K562 (cell line): ENCODE data around the gene LTA. TPM values are rescaled to one million over a fixed set of nuclear protein-coding genes. Genes with fewer than 3 reads are reported as not detected.

ENCODE experiments used
- CTBP1 ChIP-seq: fragments of 450-650 bp; IDR thresholded peaks from 2 replicates; pipeline ENCODE4 v1.6.1; 2016; ENCODE audit warnings: borderline replicate concordance
- ELF2 ChIP-seq: fragments of 250-450 bp; sonication (Bioruptor Pico); IDR thresholded peaks from 2 replicates; pipeline ENCODE4 v1.5.0; 2021; ENCODE audit warnings: mild to moderate bottlenecking
- ETV6 ChIP-seq, 3 experiments: fragments of 150-350 bp in 1 of 3; sonication (generic) in 1 of 3; formaldehyde crosslinking in 1 of 3; IDR thresholded peaks; 2 replicates each; pipeline versions ENCODE4 v1.6.1 to v1.8.0; 2014 to 2022; ENCODE audit warnings: borderline replicate concordance in 2 of 3, low read depth in 2 of 3, antibody characterized with exemption in 1 of 3, low read length in 1 of 3, mild to moderate bottlenecking in 1 of 3, missing genetic modification reagents in 1 of 3
- GATAD2B ChIP-seq: fragments of 450-650 bp; IDR thresholded peaks from 2 replicates; pipeline ENCODE4 v1.6.1; 2017; ENCODE audit warnings: mild to moderate bottlenecking, borderline replicate concordance
- KHSRP ChIP-seq: fragments of 450-650 bp; IDR thresholded peaks from 2 replicates; pipeline ENCODE4 v1.6.1; 2017
- MAFK ChIP-seq: IDR thresholded peaks from 2 replicates; pipeline ENCODE4 v1.6.1; 2011; ENCODE audit warnings: low read length, improper control_type of control experiment
- MTA1 ChIP-seq: fragments of 450-650 bp; IDR thresholded peaks from 2 replicates; pipeline ENCODE4 v1.6.1; 2017; ENCODE audit warnings: borderline replicate concordance
- NEUROD1 ChIP-seq: fragments of 150-350 bp; IDR thresholded peaks from 2 replicates; pipeline ENCODE4 v1.6.1; 2014; ENCODE audit warnings: borderline replicate concordance, low read length, low read depth; ENCODE audit not compliant: partially characterized antibody
- OTX1 ChIP-seq: fragments of 450-650 bp; formaldehyde crosslinking; IDR thresholded peaks from 2 replicates; pipeline ENCODE4 v1.4.0; 2022; ENCODE audit warnings: mild to moderate bottlenecking
- SMARCA5 ChIP-seq: fragments of 450-650 bp; IDR thresholded peaks from 2 replicates; pipeline ENCODE4 v1.6.1; 2016
- SMARCE1 ChIP-seq: fragments of 450-650 bp; IDR thresholded peaks from 2 replicates; pipeline ENCODE4 v1.7.1; 2016; ENCODE audit warnings: mild to moderate bottlenecking
- SPI1 ChIP-seq: IDR thresholded peaks from 2 replicates; pipeline ENCODE4 v1.6.1; 2011; ENCODE audit warnings: low read depth, low read length, control low read depth, borderline replicate concordance
- TEAD4 ChIP-seq, 2 experiments: sonication (generic) in 1 of 2; formaldehyde crosslinking in 1 of 2; IDR thresholded peaks; 2 replicates each; pipeline versions ENCODE4 v1.6.1 to v1.8.0; 2012 to 2022; ENCODE audit warnings: borderline replicate concordance in 1 of 2, inconsistent platforms in 1 of 2, low read length in 1 of 2, mild to moderate bottlenecking in 1 of 2, missing genetic modification reagents in 1 of 2
- ZNF707 ChIP-seq: fragments of 250-450 bp; sonication (Bioruptor Pico); conservative IDR thresholded peaks from 2 replicates; pipeline ENCODE4 v1.8.0; 2022; ENCODE audit warnings: inconsistent platforms, mild to moderate bottlenecking, moderate library complexity
- polyA plus RNA-seq, 8 experiments: library from polyadenylated mRNA; depleted of rRNA in 4 of 8; stranded (reverse) in 5 of 8; unstranded in 3 of 8; fragments of >200 nt; fragmentation: Nextera tagmentation in 2 of 8; fragmentation: Illumina TruSeq in 1 of 8; extraction: Ambion mirVana in 2 of 8; extraction: Trizol in 1 of 8; gene quantifications; 2 replicates each; pipeline versions ENCODE4 v1.2.1 to v1.2.3, GENCODE V29; 2011 to 2014; ENCODE audit warnings: inconsistent platforms in 1 of 8, missing spikeins in 1 of 8
- total RNA-seq, 7 experiments: library from RNA; depleted of rRNA in 6 of 7; stranded (reverse); fragments of >200 nt in 6 of 7; fragmentation: Illumina TruSeq in 2 of 7; extraction: Trizol in 2 of 7; gene quantifications; 2 replicates each; pipeline versions ENCODE4 v1.2.1 to v1.2.3, GENCODE V29; 2011 to 2021; ENCODE audit warnings: low replicate concordance in 1 of 7

The LTA gene
- total and polyA plus RNA-seq, 9 of the 15 experiments (the other 6 are each of a cell fraction or from before 2014, with no cell fraction given) = 0.80 TPM; not detected in 8

- TF ChIP-seq NEUROD1 (peak; percentile 14), GATAD2B (no peak), TEAD4 (IDR thresholded peaks at IDR 0.05; ENCODE audit: low read length) (peak; percentile 55; the same call in 1 of the 2 replicates), TEAD4 (CRISPR knock-in tag; IDR thresholded peaks at IDR 0.05; ENCODE audit: borderline replicate concordance) (no peak), SPI1 (peak; percentile 94), SMARCE1 (peak; percentile 62; the same call in 1 of the 2 replicates), OTX1 (no peak), SMARCA5 (peak; percentile 16; the same call in 1 of the 2 replicates), ELF2 (CRISPR knock-in tag) (0 out of 2 replicates have a peak, but pooled peaks have one; percentile 31), ZNF707 (no peak), MTA1 (0 out of 2 replicates have a peak, but pooled peaks have one; percentile 55), ETV6 (IDR thresholded peaks at IDR 0.05; ENCODE audit: borderline replicate concordance in 1 of 2, low read depth in 2 of 2, low read length in 1 of 2) (peak in 1 of 2 experiments; percentile 75; a peak in 2 of 4 replicates), ETV6 (CRISPR knock-in tag; IDR thresholded peaks at IDR 0.05; ENCODE audit: borderline replicate concordance) (no peak), MAFK (peak; percentile 54; the same call in 1 of the 2 replicates), KHSRP (no peak), CTBP1 (peak; percentile 51)
These were observed 42.8 kb downstream of the LTA start, which contains the start of gene AIF1 (continued) for GRCh38 chr6:31614684-31615578.
